ENCODE measurements around the gene RNF38.
"Not testable (repeated sequence)": the region's sequence is repeated elsewhere in the genome, so short reads cannot be mapped to it uniquely, and the experiment has no call there.

RNF38 gene

GRCh38 chr9:36328798-36329411, 71.2 kb downstream of the RNF38 start:
- peak; percentile 6 to 46 for DNase-seq

GRCh38 chr9:36325081-36325828, 74.8 kb downstream of the RNF38 start:
- DNase-seq, result no peak

- DNase-seq, result no peak
These were observed 76.1 kb downstream of the RNF38 start for GRCh38 chr9:36323926-36324325.

GRCh38 chr9:36322462-36322861, 77.6 kb downstream of the RNF38 start:
- DNase-seq, result no peak

- DNase-seq, result not testable (repeated sequence)
These were observed 78.2 kb downstream of the RNF38 start for GRCh38 chr9:36321903-36322302.

GRCh38 chr9:36320466-36320865, 79.6 kb downstream of the RNF38 start:
- DNase-seq, result no peak

- DNase-seq, result no peak
These were observed 80.3 kb downstream of the RNF38 start for GRCh38 chr9:36319806-36320205.

GRCh38 chr9:36319183-36319582, 80.9 kb downstream of the RNF38 start:
- no peak for DNase-seq

- no peak for DNase-seq
These were observed 81.8 kb downstream of the RNF38 start for GRCh38 chr9:36318212-36318802.

- no peak for DNase-seq
These were observed 82.3 kb downstream of the RNF38 start for GRCh38 chr9:36317766-36318165.

GRCh38 chr9:36316611-36317317, 83.3 kb downstream of the RNF38 start:
- DNase-seq, result no peak

GRCh38 chr9:36316049-36316448, 84.0 kb downstream of the RNF38 start:
- no peak for DNase-seq

GRCh38 chr9:36315283-36315682, 84.8 kb downstream of the RNF38 start:
- no peak for DNase-seq

GRCh38 chr9:36314740-36315139, 85.3 kb downstream of the RNF38 start:
- DNase-seq, result no peak

- DNase-seq, result no peak
These were observed 93.4 kb downstream of the RNF38 start for GRCh38 chr9:36306471-36307306.

- not testable (repeated sequence) for DNase-seq
These were observed 95.7 kb downstream of the RNF38 start for GRCh38 chr9:36304366-36304765.

GRCh38 chr9:36301227-36301626, 98.8 kb downstream of the RNF38 start:
- no peak for DNase-seq

- no peak for DNase-seq
These were observed 101.5 kb downstream of the RNF38 start for GRCh38 chr9:36298566-36298965.

- DNase-seq, result no peak
These were observed 102.3 kb downstream of the RNF38 start for GRCh38 chr9:36297798-36298197.

- DNase-seq, result not testable (repeated sequence)
These were observed 105.1 kb downstream of the RNF38 start for GRCh38 chr9:36294996-36295395.

- no peak for DNase-seq
These were observed 106.2 kb downstream of the RNF38 start for GRCh38 chr9:36293918-36294317.

- DNase-seq, result no peak
These were observed 106.9 kb downstream of the RNF38 start for GRCh38 chr9:36293171-36293570.

GRCh38 chr9:36292641-36293040, 107.4 kb downstream of the RNF38 start:
- DNase-seq, result no peak

Data from stimulated activated CD4-positive, alpha-beta T cell treated with anti-CD3 and anti-CD28 coated beads, Interleukin-2, amount 100 ng/mL, for 24 hours (primary cell).